ENCODE results near the gene CC2D1A.

Gene CC2D1A

DNA sequence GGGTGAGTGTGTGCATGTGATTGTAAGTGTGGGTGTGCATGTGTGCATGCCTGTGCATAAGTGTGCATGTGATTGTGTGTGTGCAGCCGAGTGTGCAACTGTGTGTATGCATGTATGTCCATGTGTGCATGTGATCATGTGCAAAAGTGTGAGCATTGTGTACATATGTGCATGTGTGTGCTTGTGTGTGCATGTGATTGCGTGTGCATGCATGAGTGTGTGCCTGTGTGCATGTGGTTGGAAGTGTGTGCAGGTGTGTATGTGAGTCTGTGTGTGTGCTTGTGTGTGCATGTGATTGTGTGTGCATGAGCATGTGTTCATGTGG lies 28.7 kb downstream of the CC2D1A start:
- Histone ChIP-seq H3K9me2 (replicated peaks; ENCODE audit: insufficient read depth, low read length) (no peaks in the 10 kb centered on the region), H3F3A (ENCODE audit: insufficient read depth, low read length) (no peaks in the 10 kb centered on the region), H3K27ac (ENCODE audit: low read length) (no peak overlapping the region), H2AFZ (ENCODE audit: low read length) (no peak overlapping the region), H3K4me1 (ENCODE audit: low read length) (no peaks in the 10 kb centered on the region), H4K20me1 (ENCODE audit: insufficient read depth, low read length) (no peaks in the 10 kb centered on the region), H3K4me2 (ENCODE audit: low read depth, low read length) (no peak overlapping the region), H3K79me2 (ENCODE audit: low read length) (no peaks in the 10 kb centered on the region), H3K4me3 (ENCODE audit: low read length) (no peak overlapping the region), H3K27me3 (replicated peaks; ENCODE audit: insufficient read depth, low read length) (peaks cover 28% of the 10 kb centered on the region), H3K9ac (ENCODE audit: low read length) (no peak overlapping the region), H3K9me3 (replicated peaks; ENCODE audit: insufficient read depth, low read length) (no peaks in the 10 kb centered on the region), H3K36me3 (replicated peaks; ENCODE audit: insufficient read depth, low read length) (no peaks in the 10 kb centered on the region)
- no peak for TF ChIP-seq EZH2phosphoT487 (IDR thresholded peaks at IDR 0.05; ENCODE audit: low read length)
- TF ChIP-seq, protein P1, sequence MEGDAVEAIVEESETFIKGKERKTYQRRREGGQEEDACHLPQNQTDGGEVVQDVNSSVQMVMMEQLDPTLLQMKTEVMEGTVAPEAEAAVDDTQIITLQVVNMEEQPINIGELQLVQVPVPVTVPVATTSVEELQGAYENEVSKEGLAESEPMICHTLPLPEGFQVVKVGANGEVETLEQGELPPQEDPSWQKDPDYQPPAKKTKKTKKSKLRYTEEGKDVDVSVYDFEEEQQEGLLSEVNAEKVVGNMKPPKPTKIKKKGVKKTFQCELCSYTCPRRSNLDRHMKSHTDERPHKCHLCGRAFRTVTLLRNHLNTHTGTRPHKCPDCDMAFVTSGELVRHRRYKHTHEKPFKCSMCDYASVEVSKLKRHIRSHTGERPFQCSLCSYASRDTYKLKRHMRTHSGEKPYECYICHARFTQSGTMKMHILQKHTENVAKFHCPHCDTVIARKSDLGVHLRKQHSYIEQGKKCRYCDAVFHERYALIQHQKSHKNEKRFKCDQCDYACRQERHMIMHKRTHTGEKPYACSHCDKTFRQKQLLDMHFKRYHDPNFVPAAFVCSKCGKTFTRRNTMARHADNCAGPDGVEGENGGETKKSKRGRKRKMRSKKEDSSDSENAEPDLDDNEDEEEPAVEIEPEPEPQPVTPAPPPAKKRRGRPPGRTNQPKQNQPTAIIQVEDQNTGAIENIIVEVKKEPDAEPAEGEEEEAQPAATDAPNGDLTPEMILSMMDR (IDR thresholded peaks at IDR 0.05; ENCODE audit: low read length) = no peak
- no peak for TF ChIP-seq EZH2 (optimal IDR thresholded peaks at IDR 0.05; ENCODE audit: low read depth, low read length)
- DNase-seq = no peak

- Histone ChIP-seq H3K4me3 (ENCODE audit: low read length) (no peak overlapping the region), H3K27ac (ENCODE audit: low read length) (no peak overlapping the region), H2AFZ (ENCODE audit: low read length) (no peak overlapping the region), H3K9ac (ENCODE audit: low read length) (no peak overlapping the region), H3K36me3 (replicated peaks; ENCODE audit: insufficient read depth, low read length) (no peaks in the 10 kb centered on the region), H3K27me3 (replicated peaks; ENCODE audit: insufficient read depth, low read length) (peaks cover 28% of the 10 kb centered on the region), H3K9me2 (replicated peaks; ENCODE audit: insufficient read depth, low read length) (no peaks in the 10 kb centered on the region), H3K79me2 (ENCODE audit: low read length) (no peaks in the 10 kb centered on the region), H3F3A (ENCODE audit: insufficient read depth, low read length) (no peaks in the 10 kb centered on the region), H3K4me2 (ENCODE audit: low read depth, low read length) (no peak overlapping the region), H4K20me1 (ENCODE audit: insufficient read depth, low read length) (no peaks in the 10 kb centered on the region), H3K4me1 (ENCODE audit: low read length) (no peaks in the 10 kb centered on the region), H3K9me3 (replicated peaks; ENCODE audit: insufficient read depth, low read length) (no peaks in the 10 kb centered on the region)
- no peak for DNase-seq
- no peak for TF ChIP-seq EZH2phosphoT487 (IDR thresholded peaks at IDR 0.05; ENCODE audit: low read length)
- TF ChIP-seq EZH2 (optimal IDR thresholded peaks at IDR 0.05; ENCODE audit: low read depth, low read length) = no peak
- TF ChIP-seq, protein P1 (IDR thresholded peaks at IDR 0.05; ENCODE audit: low read length) = no peak
These were observed 29.9 kb downstream of the CC2D1A start for GRCh38 chr19:13935765-13936510.

- DNase-seq = no peak
- no peaks in the 10 kb centered on the region for H3K9me3 ChIP-seq (replicated peaks; ENCODE audit: insufficient read depth, low read length)
- TF ChIP-seq EZH2 (optimal IDR thresholded peaks at IDR 0.05; ENCODE audit: low read depth, low read length) (no peak), EZH2phosphoT487 (IDR thresholded peaks at IDR 0.05; ENCODE audit: low read length) (no peak)
- TF ChIP-seq, protein P1 (IDR thresholded peaks at IDR 0.05; ENCODE audit: low read length) = no peak
- no peaks in the 10 kb centered on the region for H4K20me1 ChIP-seq (ENCODE audit: insufficient read depth, low read length)
- no peak overlapping the region for H3K4me3 ChIP-seq (ENCODE audit: low read length)
- no peaks in the 10 kb centered on the region for H3K9me2 ChIP-seq (replicated peaks; ENCODE audit: insufficient read depth, low read length)
- no peak overlapping the region for H3K4me2 ChIP-seq (ENCODE audit: low read depth, low read length)
- no peak overlapping the region for H3K9ac ChIP-seq (ENCODE audit: low read length)
- no peaks in the 10 kb centered on the region for H3F3A ChIP-seq (ENCODE audit: insufficient read depth, low read length)
- H3K27me3 ChIP-seq (replicated peaks; ENCODE audit: insufficient read depth, low read length) = peaks cover 28% of the 10 kb centered on the region
- H3K27ac ChIP-seq (ENCODE audit: low read length) = no peak overlapping the region
- no peak overlapping the region for H2AFZ ChIP-seq (ENCODE audit: low read length)
- H3K79me2 ChIP-seq (ENCODE audit: low read length) = no peaks in the 10 kb centered on the region
- H3K4me1 ChIP-seq (ENCODE audit: low read length) = no peaks in the 10 kb centered on the region
- H3K36me3 ChIP-seq (replicated peaks; ENCODE audit: insufficient read depth, low read length) = no peaks in the 10 kb centered on the region
These were observed 31.7 kb downstream of the CC2D1A start for GRCh38 chr19:13937479-13938300.

All from MM.1S (cell line).